ENCODE measurements around the gene MPP1. TPM values are rescaled to one million over a fixed set of nuclear protein-coding genes. Genes with fewer than 3 reads are reported as not detected.

The MPP1 gene
- total and polyA plus RNA-seq, 2 donors (not counting 3 experiments of a cell fraction or from before 2014, with no cell fraction given): 22.1 to 32.3 TPM

- TF ChIP-seq EZH2 (IDR thresholded peaks at IDR 0.05; ENCODE audit: borderline replicate concordance, low read depth, low read length, severe bottlenecking) (no peak), MYC (IDR thresholded peaks at IDR 0.05; ENCODE audit: low read depth, low read length) (no peak), FOS (IDR thresholded peaks at IDR 0.05; ENCODE audit: borderline replicate concordance, insufficient read depth, low read length) (no peak), POLR2AphosphoS5 (IDR thresholded peaks at IDR 0.05; ENCODE audit: insufficient read depth, low read depth, low read length) (no peak), CTCF (IDR thresholded peaks at IDR 0.05; ENCODE audit: extremely low read depth in 1 of 2, insufficient read depth in 1 of 2, low read depth in 1 of 2, low read length in 2 of 2) (no peak)
Observed at GRCh38 chrX:154850957-154851611, 45.8 kb upstream of the MPP1 start.

More at GRCh38 chrX:154850957-154851611, 45.8 kb upstream of the MPP1 start:
- Histone ChIP-seq H4K20me1 (replicated peaks; ENCODE audit: control insufficient read depth, extremely low read depth, insufficient read depth, low read length) (no peaks in the 10 kb centered on the region), H3K9me1 (replicated peaks; ENCODE audit: control insufficient read depth, extremely low read depth, insufficient read depth, low read length) (no peaks in the 10 kb centered on the region), H3K27ac (ENCODE audit: insufficient read depth, low read depth, low read length) (no peak overlapping the region), H3K4me3 (replicated peaks in 1 of 3; ENCODE audit: insufficient read depth in 1 of 3, low read depth in 1 of 3, low read length in 3 of 3) (no peak overlapping the region), H3K9me3 (replicated peaks; ENCODE audit: control insufficient read depth, insufficient read depth, low read length) (no peaks in the 10 kb centered on the region), H3K4me1 (ENCODE audit: control insufficient read depth, extremely low read depth, insufficient read depth, low read length) (no peaks in the 10 kb centered on the region), H3K9ac (replicated peaks; ENCODE audit: extremely low read depth, insufficient read depth, low read length) (no peak overlapping the region), H3K36me3 (ENCODE audit: control insufficient read depth in 2 of 2, extremely low read depth in 1 of 2, insufficient read depth in 2 of 2, low read length in 2 of 2) (no peaks in the 10 kb centered on the region), H3K27me3 (ENCODE audit: control insufficient read depth in 2 of 2, insufficient read depth in 2 of 2, low read length in 2 of 2) (no peaks in the 10 kb centered on the region), H3K4me2 (ENCODE audit: insufficient read depth, low read length) (no peak overlapping the region), H3K79me2 (ENCODE audit: control insufficient read depth, insufficient read depth, low read length) (no peaks in the 10 kb centered on the region), H2AFZ (ENCODE audit: low read depth, low read length) (no peak overlapping the region)
- no peak for DNase-seq (ENCODE audit: low read depth, low spot score)
- ChIA-PET CTCF (no interaction called here), POLR2A (no interaction called here)
- no peak for FAIRE-seq
- BruUV-seq (replicated peaks): no TSS peak
- dilution Hi-C loops (cut with MboI; ENCODE audit: extremely low pct_ligation_motif_present, low sequenced_read_pairs) (no loop called here), intact Hi-C loops (cut with micrococcal nuclease) (no loop called here)
